HCT116 (cell line): ENCODE results near the gene SLC37A4. TPM values are rescaled to one million over a fixed set of nuclear protein-coding genes. Genes with fewer than 3 reads are reported as not detected.

ENCODE experiments used
- ATAC-seq: fragments of 200-7000 bp; cut with Tn5 transposase; 2 replicates; pipeline ENCODE4 v1.9.1; 2020; ENCODE audit warnings: mild to moderate bottlenecking, moderate library complexity
- BruUV-seq: library from RNA; stranded (reverse); fragments of 400-500 nt; replicated peaks from 2 replicates; lab custom pipeline; 2021; lab: Mats Ljungman, UMichigan
- CTCF ChIA-PET: fragments of 300-600 bp; sonication (Branson Sonifier 250); formaldehyde crosslinking; loops from one replicate; lab custom pipeline; 2021; ENCODE audit warnings: antibody characterized with exemption; lab: Charles Lee
- POLR2A ChIA-PET: fragments of 300-600, 350-600 bp; sonication (Branson Sonifier 250); formaldehyde crosslinking; loops from one replicate; lab custom pipeline; 2021; ENCODE audit warnings: antibody characterized with exemption; lab: Charles Lee
- RAD21 ChIA-PET, 2 experiments: fragments of 300-600 bp; sonication (Branson Sonifier 250); formaldehyde crosslinking; loops; one replicate each; lab custom pipeline; 2023; ENCODE audit warnings: low total read pairs in 2 of 2; ENCODE audit not compliant: uncharacterized antibody in 2 of 2, unreplicated experiment in 2 of 2, low non-redundant PET in 1 of 2; lab: Charles Lee
- DNase-seq: peaks from one replicate; pipeline ENCODE4 v3.0.0-alpha.2; 2010; ENCODE audit warnings: low read depth, low spot score
- H2AFZ ChIP-seq: fragments of 200-600 bp; shearing (Covaris generic), sonication (generic); 2 replicates; pipeline ENCODE4 v1.6.1; 2017; ENCODE audit warnings: low read depth, mixed run types, mixed read lengths, antibody characterized with exemption, low read length; ENCODE audit not compliant: poor library complexity, severe bottlenecking
- H3K27ac ChIP-seq: 2 replicates; pipeline ENCODE4 v1.5.1; 2012; ENCODE audit warnings: low read depth, low read length
- H3K27me3 ChIP-seq: fragments of 200-600 bp; sonication (generic); 2 replicates; pipeline ENCODE4 v1.6.1; 2016; ENCODE audit warnings: mixed run types, low read length, mixed read lengths; ENCODE audit not compliant: insufficient read depth
- H3K36me3 ChIP-seq, 2 experiments: fragments of 200-500 bp in 1 of 2; fragments of 200-600 bp in 1 of 2; sonication (Bioruptor generic) in 1 of 2; sonication (generic) in 1 of 2; 2 replicates each; pipeline versions ENCODE4 v1.5.1 to v1.6.1; 2014 to 2016; ENCODE audit warnings: low read length in 2 of 2, inconsistent platforms in 1 of 2, mixed read lengths in 1 of 2, mixed run types in 1 of 2; ENCODE audit not compliant: insufficient read depth in 2 of 2, control insufficient read depth in 1 of 2
- H3K4me1 ChIP-seq, 2 experiments: fragments of 200-600 bp in 1 of 2; sonication (generic) in 1 of 2; 2 replicates each; pipeline versions ENCODE4 v1.5.1 to v1.6.1; 2012 to 2017; ENCODE audit warnings: low read length in 2 of 2, inconsistent platforms in 1 of 2, mild to moderate bottlenecking in 1 of 2, mixed read lengths in 1 of 2, mixed run types in 1 of 2, moderate library complexity in 1 of 2; ENCODE audit not compliant: insufficient read depth in 2 of 2, control insufficient read depth in 1 of 2
- H3K4me2 ChIP-seq: fragments of 200-600 bp; sonication (generic); 2 replicates; pipeline ENCODE4 v1.6.1; 2017; ENCODE audit warnings: mixed run types, low read length, mixed read lengths
- H3K4me3 ChIP-seq, 2 experiments: fragments of 200-600 bp in 1 of 2; sonication (generic) in 1 of 2; replicated peaks in 1 of 2; 2 replicates each; pipeline ENCODE4 v1.5.1; 2011 to 2016; ENCODE audit warnings: low read length in 2 of 2, control low read depth in 1 of 2, low read depth in 1 of 2, mild to moderate bottlenecking in 1 of 2, mixed read lengths in 1 of 2, mixed run types in 1 of 2
- H3K79me2 ChIP-seq: fragments of 200-600 bp; sonication (generic); 2 replicates; pipeline ENCODE4 v1.6.1; 2017; ENCODE audit warnings: mild to moderate bottlenecking, mixed run types, low read length, moderate library complexity, mixed read lengths; ENCODE audit not compliant: insufficient read depth
- H3K9ac ChIP-seq: fragments of 200-600 bp; sonication (generic); 2 replicates; pipeline ENCODE4 v1.6.1; 2016; ENCODE audit warnings: low read length, mixed read lengths
- H3K9me2 ChIP-seq: fragments of 200-600 bp; sonication (generic), shearing (Covaris generic); 2 replicates; pipeline ENCODE4 v1.6.1; 2017; ENCODE audit warnings: mixed run types, mild to moderate bottlenecking, moderate library complexity; ENCODE audit not compliant: insufficient read depth
- H3K9me3 ChIP-seq, 2 experiments: fragments of 200-500 bp in 1 of 2; fragments of 200-600 bp in 1 of 2; sonication (Bioruptor generic) in 1 of 2; sonication (generic) in 1 of 2; 2 replicates each; pipeline ENCODE4 v1.6.1; 2014 to 2017; ENCODE audit warnings: low read length in 2 of 2, mixed read lengths in 2 of 2, inconsistent platforms in 1 of 2, low read depth in 1 of 2, mild to moderate bottlenecking in 1 of 2, mixed run types in 1 of 2, moderate library complexity in 1 of 2; ENCODE audit not compliant: control insufficient read depth in 1 of 2, insufficient read depth in 1 of 2
- H4K20me1 ChIP-seq: fragments of 200-600 bp; sonication (generic), shearing (Covaris generic); 2 replicates; pipeline ENCODE4 v1.6.1; 2017; ENCODE audit warnings: mixed run types, mild to moderate bottlenecking, moderate library complexity; ENCODE audit not compliant: insufficient read depth
- CBX3 ChIP-seq: IDR thresholded peaks from 2 replicates; pipeline ENCODE4 v1.6.1; 2012; ENCODE audit warnings: low read depth
- CTCF ChIP-seq, 3 experiments: fragments of 200-600 bp in 1 of 3; sonication (generic) in 1 of 3; IDR thresholded peaks in 2 of 3; conservative IDR thresholded peaks in 1 of 3; 2 replicates each; pipeline ENCODE4 v1.5.1; 2012 to 2017; ENCODE audit warnings: low read depth in 2 of 3, low read length in 2 of 3, antibody characterized with exemption in 1 of 3, borderline replicate concordance in 1 of 3, control low read depth in 1 of 3, mild to moderate bottlenecking in 1 of 3, mixed read lengths in 1 of 3, mixed run types in 1 of 3, moderate library complexity in 1 of 3; ENCODE audit not compliant: insufficient read depth in 1 of 3
- ELF1 ChIP-seq: IDR thresholded peaks from 2 replicates; pipeline ENCODE4 v1.6.1; 2012; ENCODE audit warnings: low read depth, borderline replicate concordance
- EZH2 ChIP-seq: fragments of 200-600 bp; sonication (generic); IDR thresholded peaks from 2 replicates; pipeline ENCODE4 v1.6.1; 2017; ENCODE audit warnings: antibody characterized with exemption, mixed run types
- JUND ChIP-seq: IDR thresholded peaks from 2 replicates; pipeline ENCODE4 v1.6.1; 2012
- MAX ChIP-seq: IDR thresholded peaks from 2 replicates; pipeline ENCODE4 v1.6.1; 2012
- POLR2A ChIP-seq: IDR thresholded peaks from 2 replicates; pipeline ENCODE4 v1.7.0; 2011; ENCODE audit warnings: borderline replicate concordance; ENCODE audit not compliant: insufficient read depth, insufficient read length; ENCODE audit errors: extremely low read depth
- POLR2AphosphoS5 ChIP-seq: IDR thresholded peaks from 2 replicates; pipeline ENCODE4 v1.6.1; 2011; ENCODE audit warnings: mild to moderate bottlenecking, low read depth, low read length, moderate library complexity
- RAD21 ChIP-seq: IDR thresholded peaks from 2 replicates; pipeline ENCODE4 v1.6.1; 2012; ENCODE audit warnings: low read depth, mild to moderate bottlenecking
- SP1 ChIP-seq: IDR thresholded peaks from 2 replicates; pipeline ENCODE4 v1.6.1; 2012; ENCODE audit warnings: low read depth
- TCF7L2 ChIP-seq: IDR thresholded peaks from 2 replicates; pipeline ENCODE4 v1.7.0; 2011; ENCODE audit warnings: borderline replicate concordance, inconsistent platforms; ENCODE audit not compliant: insufficient read depth, insufficient read length; ENCODE audit errors: extremely low read depth
- YY1 ChIP-seq: IDR thresholded peaks from 2 replicates; pipeline ENCODE4 v1.6.1; 2011; ENCODE audit warnings: low read length, low read depth, moderate library complexity, mild to moderate bottlenecking; ENCODE audit not compliant: insufficient replicate concordance; ENCODE audit errors: extremely low read depth
- ZFX ChIP-seq: fragments of 450-650 bp; IDR thresholded peaks from 2 replicates; pipeline ENCODE4 v1.6.1; 2017
- ZNF274 ChIP-seq: fragments of 200-500 bp; sonication (Bioruptor generic); IDR thresholded peaks from 2 replicates; pipeline ENCODE4 v1.6.1; 2014; ENCODE audit warnings: mild to moderate bottlenecking, low read depth, low read length, inconsistent platforms
- intact Hi-C: fragments of 100-400 bp; cut with micrococcal nuclease; formaldehyde crosslinking; loops from 2 replicates; pipeline ENCODE4 v1.10.0; 2022
- total RNA-seq: library from RNA; stranded (reverse); gene quantifications from one replicate; pipeline ENCODE4 v1.2.1, GENCODE V29; 2021; ENCODE audit not compliant: unreplicated experiment
- TF ChIP-seq, protein P1 (sequence below): IDR thresholded peaks from 2 replicates; pipeline ENCODE4 v1.6.1; 2012
- TF ChIP-seq, protein P2 (sequence below): IDR thresholded peaks from 2 replicates; pipeline ENCODE4 v1.6.1; 2012; ENCODE audit warnings: low read depth

The SLC37A4 gene
- total RNA-seq, 1 experiment from 2014 or later: 49.8 TPM

DNA sequence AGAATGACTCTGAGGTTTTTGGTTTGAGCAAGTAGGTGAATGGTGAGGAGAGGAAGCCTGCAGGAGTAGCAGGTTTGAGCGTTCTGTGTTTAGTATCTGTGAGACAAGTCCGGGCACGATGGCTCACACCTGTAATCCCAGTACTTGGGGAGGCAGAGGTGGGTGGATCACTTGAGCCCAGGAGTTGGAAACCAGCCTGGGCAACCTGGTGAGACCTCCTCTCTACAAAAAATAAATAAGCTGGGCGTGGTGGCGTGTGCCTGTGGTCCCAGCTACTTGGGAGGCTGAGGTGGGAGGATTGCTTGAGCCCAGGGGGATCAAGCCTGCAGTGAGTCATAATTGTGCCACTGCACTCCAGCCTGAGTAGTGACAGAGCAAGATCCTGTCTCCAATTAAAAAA, 42.4 kb downstream of the SLC37A4 start:
- ChIA-PET POLR2A (interaction anchor here (0.6 kb wide), 1 partner anchor 365 kb away, joined by 3 read pairs; no protein-coding TSS in a partner anchor), CTCF (no interaction called here), RAD21 (no interaction called here)
- peak overlapping the region; percentile 8; the same call in 1 of the 2 replicates for H3K9ac ChIP-seq
- H3K9me3 ChIP-seq: no peaks in the 10 kb centered on the region
- peaks cover 11 to 26% of the 10 kb centered on the region in 2 experiments for H3K4me1 ChIP-seq
- H3K4me3 ChIP-seq: no peak overlapping the region
- BruUV-seq: no TSS peak
- no peaks in the 10 kb centered on the region for H3K36me3 ChIP-seq
- peak overlapping the region; percentile 56 for H3K4me2 ChIP-seq
- no peaks in the 10 kb centered on the region for H4K20me1 ChIP-seq
- peak overlapping the region; percentile 33 for H3K27ac ChIP-seq
- intact Hi-C loops: no loop called here
- H3K9me2 ChIP-seq: no peaks in the 10 kb centered on the region
- no peaks in the 10 kb centered on the region for H3K27me3 ChIP-seq
- H2AFZ ChIP-seq: no peak overlapping the region
- no peaks in the 10 kb centered on the region for H3K79me2 ChIP-seq
- TF ChIP-seq ZFX (no peak), RAD21 (no peak), ELF1 (no peak), POLR2A (no peak), EZH2 (no peak)
- TF ChIP-seq, protein P1, sequence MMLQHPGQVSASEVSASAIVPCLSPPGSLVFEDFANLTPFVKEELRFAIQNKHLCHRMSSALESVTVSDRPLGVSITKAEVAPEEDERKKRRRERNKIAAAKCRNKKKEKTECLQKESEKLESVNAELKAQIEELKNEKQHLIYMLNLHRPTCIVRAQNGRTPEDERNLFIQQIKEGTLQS: no peak
- ATAC-seq (peak; percentile 59), DNase-seq (no peak)

DNA sequence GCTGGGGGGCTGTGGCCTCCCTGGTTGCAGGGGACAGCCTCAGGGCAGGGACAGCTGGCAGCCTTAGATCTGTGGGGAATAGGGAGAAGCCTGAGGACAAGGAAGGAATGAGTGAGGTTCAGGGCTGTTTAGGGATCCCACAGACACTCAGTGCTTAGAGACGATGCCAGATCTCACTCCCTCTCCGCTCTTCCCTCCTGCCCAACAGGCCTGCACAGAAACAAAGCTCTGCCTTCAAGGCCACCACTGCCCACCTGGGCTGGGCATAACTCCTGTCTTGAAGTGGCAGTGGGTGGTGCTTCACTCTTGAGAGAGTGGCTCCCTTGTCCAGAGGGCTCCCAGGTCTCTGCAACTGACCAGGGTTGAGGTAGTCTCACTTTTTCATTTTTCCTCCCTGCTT, 45.9 kb downstream of the SLC37A4 start:
- POLR2A ChIA-PET: interaction anchor here (1.0 kb wide), 1 partner anchor 11 kb away, joined by 3 read pairs; no protein-coding TSS in a partner anchor
- no peak for TF ChIP-seq ZNF274
- TF ChIP-seq TCF7L2: no peak
- no peak for TF ChIP-seq CBX3
- no peak for TF ChIP-seq YY1
- no peak for TF ChIP-seq JUND
- TF ChIP-seq MAX: no peak
- no peak for TF ChIP-seq ZFX
- TF ChIP-seq CTCF (IDR thresholded peaks at IDR 0.05 in 2 of 3, conservative IDR thresholded peaks at IDR 0.05 in 1 of 3; ENCODE audit: borderline replicate concordance in 1 of 3, insufficient read depth in 1 of 3, low read depth in 2 of 3, low read length in 2 of 3): no peak
- TF ChIP-seq, protein P2, sequence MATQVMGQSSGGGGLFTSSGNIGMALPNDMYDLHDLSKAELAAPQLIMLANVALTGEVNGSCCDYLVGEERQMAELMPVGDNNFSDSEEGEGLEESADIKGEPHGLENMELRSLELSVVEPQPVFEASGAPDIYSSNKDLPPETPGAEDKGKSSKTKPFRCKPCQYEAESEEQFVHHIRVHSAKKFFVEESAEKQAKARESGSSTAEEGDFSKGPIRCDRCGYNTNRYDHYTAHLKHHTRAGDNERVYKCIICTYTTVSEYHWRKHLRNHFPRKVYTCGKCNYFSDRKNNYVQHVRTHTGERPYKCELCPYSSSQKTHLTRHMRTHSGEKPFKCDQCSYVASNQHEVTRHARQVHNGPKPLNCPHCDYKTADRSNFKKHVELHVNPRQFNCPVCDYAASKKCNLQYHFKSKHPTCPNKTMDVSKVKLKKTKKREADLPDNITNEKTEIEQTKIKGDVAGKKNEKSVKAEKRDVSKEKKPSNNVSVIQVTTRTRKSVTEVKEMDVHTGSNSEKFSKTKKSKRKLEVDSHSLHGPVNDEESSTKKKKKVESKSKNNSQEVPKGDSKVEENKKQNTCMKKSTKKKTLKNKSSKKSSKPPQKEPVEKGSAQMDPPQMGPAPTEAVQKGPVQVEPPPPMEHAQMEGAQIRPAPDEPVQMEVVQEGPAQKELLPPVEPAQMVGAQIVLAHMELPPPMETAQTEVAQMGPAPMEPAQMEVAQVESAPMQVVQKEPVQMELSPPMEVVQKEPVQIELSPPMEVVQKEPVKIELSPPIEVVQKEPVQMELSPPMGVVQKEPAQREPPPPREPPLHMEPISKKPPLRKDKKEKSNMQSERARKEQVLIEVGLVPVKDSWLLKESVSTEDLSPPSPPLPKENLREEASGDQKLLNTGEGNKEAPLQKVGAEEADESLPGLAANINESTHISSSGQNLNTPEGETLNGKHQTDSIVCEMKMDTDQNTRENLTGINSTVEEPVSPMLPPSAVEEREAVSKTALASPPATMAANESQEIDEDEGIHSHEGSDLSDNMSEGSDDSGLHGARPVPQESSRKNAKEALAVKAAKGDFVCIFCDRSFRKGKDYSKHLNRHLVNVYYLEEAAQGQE: no peak
- no peak for TF ChIP-seq SP1
- TF ChIP-seq POLR2AphosphoS5: no peak
- no peak for TF ChIP-seq POLR2A

More for the DNA sequence above, 45.9 kb downstream of the SLC37A4 start:
- Histone ChIP-seq H3K36me3 (no peaks in the 10 kb centered on the region), H3K27me3 (no peaks in the 10 kb centered on the region), H3K9me3 (no peaks in the 10 kb centered on the region), H3K79me2 (no peaks in the 10 kb centered on the region), H4K20me1 (no peaks in the 10 kb centered on the region), H3K4me2 (no peak overlapping the region), H2AFZ (no peak overlapping the region), H3K4me3 (no peak overlapping the region), H3K4me1 (peaks cover 11 to 23% of the 10 kb centered on the region in 2 experiments), H3K27ac (no peak overlapping the region), H3K9ac (no peak overlapping the region), H3K9me2 (no peaks in the 10 kb centered on the region)
- CTCF ChIA-PET: no interaction called here
- intact Hi-C loops: no loop called here
- RAD21 ChIA-PET: no interaction called here
- DNase-seq: no peak
- BruUV-seq: no TSS peak
- no peak for ATAC-seq
